GM12891 (cell line): ENCODE results near the gene OLIG1.

Source experiments
- POLR2A ChIP-seq: IDR thresholded peaks from 2 replicates; pipeline ENCODE4 v1.6.1; 2011; ENCODE audit warnings: low read depth, low read length, control low read depth
- POU2F2 ChIP-seq: IDR thresholded peaks from 2 replicates; pipeline ENCODE4 v1.6.1; 2011; ENCODE audit warnings: low read depth, mild to moderate bottlenecking, control low read depth, low read length, moderate library complexity
- SPI1 ChIP-seq: IDR thresholded peaks from 2 replicates; pipeline ENCODE4 v1.6.1; 2011; ENCODE audit warnings: low read depth, low read length, control low read depth

GRCh38 chr21:33032434-33033047 lies 37.4 kb upstream of the OLIG1 start:
- TF ChIP-seq POLR2A (no peak), POU2F2 (no peak), SPI1 (no peak)
